Measurements from ENCODE around the gene FXYD5. TPM values are rescaled to one million over a fixed set of nuclear protein-coding genes. Genes with fewer than 3 reads are reported as not detected.

Gene FXYD5
- total RNA-seq, 1 experiment from 2014 or later: 12.7 TPM

- Histone ChIP-seq H3K27ac (ENCODE audit: low read depth, low read length, poor library complexity, severe bottlenecking) (no peak overlapping the region), H3K9me3 (ENCODE audit: low read depth, low read length, poor library complexity, severe bottlenecking) (no peaks in the 10 kb centered on the region), H3K4me1 (ENCODE audit: insufficient read depth, low read length, poor library complexity, severe bottlenecking) (peaks cover 27% of the 10 kb centered on the region), H3K4me3 (ENCODE audit: low read depth, low read length, poor library complexity, severe bottlenecking) (peak overlapping the region; percentile 34), H3K36me3 (ENCODE audit: insufficient read depth, low read length, poor library complexity, severe bottlenecking) (no peaks in the 10 kb centered on the region), H3K27me3 (replicated peaks; ENCODE audit: insufficient read depth, low read depth, low read length, poor library complexity) (peaks cover 3% of the 10 kb centered on the region)
- no TSS peak for BruUV-seq (replicated peaks)
- POLR2A ChIA-PET (ENCODE audit: low non-redundant PET): interaction anchor here (0.6 kb wide), 3 partner anchors 73 to 130 kb away, joined by 3 to 7 read pairs (median 7); no protein-coding TSS in a partner anchor
- CTCF ChIA-PET: interaction anchor here (0.6 to 2.1 kb wide), 6 partner anchors 12 to 210 kb away, joined by 3 to 6 read pairs (median 5); no protein-coding TSS in a partner anchor
- DNase-seq (ENCODE audit: low spot score): no peak
- intact Hi-C loops (cut with micrococcal nuclease; ENCODE audit: unreplicated experiment): no loop called here
- no peak for TF ChIP-seq CTCF (conservative IDR thresholded peaks at IDR 0.05; ENCODE audit: low read depth, low read length)
- no peak for TF ChIP-seq EZH2 (IDR thresholded peaks at IDR 0.05; ENCODE audit: borderline replicate concordance, low read depth, low read length, poor library complexity, severe bottlenecking)
Measured at GRCh38 chr19:35141837-35142605, 12.5 kb upstream of the FXYD5 start.

GRCh38 chr19:35142606-35143230, 11.8 kb upstream of the FXYD5 start:
- peaks cover 3% of the 10 kb centered on the region for H3K27me3 ChIP-seq (replicated peaks; ENCODE audit: insufficient read depth, low read depth, low read length, poor library complexity)
- ChIA-PET POLR2A (ENCODE audit: low non-redundant PET) (interaction anchor here (0.6 kb wide), 1 partner anchor 74 kb away, joined by 7 read pairs; no protein-coding TSS in a partner anchor), CTCF (interaction anchor here (0.6 to 2.1 kb wide), 4 partner anchors 10 to 182 kb away, joined by 3 to 8 read pairs (median 6); no protein-coding TSS in a partner anchor)
- H3K9me3 ChIP-seq (ENCODE audit: low read depth, low read length, poor library complexity, severe bottlenecking): no peaks in the 10 kb centered on the region
- intact Hi-C loops (cut with micrococcal nuclease; ENCODE audit: unreplicated experiment): no loop called here
- peak; percentile 64 for DNase-seq (ENCODE audit: low spot score)
- TF ChIP-seq EZH2 (IDR thresholded peaks at IDR 0.05; ENCODE audit: borderline replicate concordance, low read depth, low read length, poor library complexity, severe bottlenecking) (no peak), CTCF (conservative IDR thresholded peaks at IDR 0.05; ENCODE audit: low read depth, low read length) (peak; percentile 50; the same call in 1 of the 2 replicates)
- BruUV-seq (replicated peaks): no TSS peak
- H3K36me3 ChIP-seq (ENCODE audit: insufficient read depth, low read length, poor library complexity, severe bottlenecking): no peaks in the 10 kb centered on the region
- H3K4me3 ChIP-seq (ENCODE audit: low read depth, low read length, poor library complexity, severe bottlenecking): peak overlapping the region; percentile 34
- no peak overlapping the region for H3K27ac ChIP-seq (ENCODE audit: low read depth, low read length, poor library complexity, severe bottlenecking)
- H3K4me1 ChIP-seq (ENCODE audit: insufficient read depth, low read length, poor library complexity, severe bottlenecking): peaks cover 27% of the 10 kb centered on the region

GRCh38 chr19:35143231-35143715, 11.3 kb upstream of the FXYD5 start, which contains the start of gene FXYD7:
Gene FXYD7, plus strand, starts transcription at chr19:35143255. Its CDS starts 79 bp downstream, at chr19:35143334.
- BruUV-seq (replicated peaks): no TSS peak
- DNase-seq (ENCODE audit: low spot score): no peak
- CTCF ChIA-PET: interaction anchor here (0.6 kb wide), 2 partner anchors 9 to 182 kb away, joined by 3 to 8 read pairs; no protein-coding TSS in a partner anchor
- Histone ChIP-seq H3K27me3 (replicated peaks; ENCODE audit: insufficient read depth, low read depth, low read length, poor library complexity) (peaks cover 3% of the 10 kb centered on the region), H3K4me1 (ENCODE audit: insufficient read depth, low read length, poor library complexity, severe bottlenecking) (peaks cover 27% of the 10 kb centered on the region), H3K27ac (ENCODE audit: low read depth, low read length, poor library complexity, severe bottlenecking) (no peak within 1 kb of the TSS), H3K4me3 (ENCODE audit: low read depth, low read length, poor library complexity, severe bottlenecking) (peak within 1 kb of the TSS; percentile 34), H3K9me3 (ENCODE audit: low read depth, low read length, poor library complexity, severe bottlenecking) (no peaks in the 10 kb centered on the region), H3K36me3 (ENCODE audit: insufficient read depth, low read length, poor library complexity, severe bottlenecking) (no peaks in the 10 kb centered on the region)
- POLR2A ChIA-PET (ENCODE audit: low non-redundant PET): no interaction called here
- no peak for TF ChIP-seq CTCF (conservative IDR thresholded peaks at IDR 0.05; ENCODE audit: low read depth, low read length)
- no peak for TF ChIP-seq EZH2 (IDR thresholded peaks at IDR 0.05; ENCODE audit: borderline replicate concordance, low read depth, low read length, poor library complexity, severe bottlenecking)
- intact Hi-C loops (cut with micrococcal nuclease; ENCODE audit: unreplicated experiment): no loop called here

Data from A673 (cell line).